ENCODE measurements around the gene GPR55. TPM values are rescaled to one million over a fixed set of nuclear protein-coding genes. Genes with fewer than 3 reads are reported as not detected.
A peak's percentile ranks its signal among the peaks of the same experiment; 100 is the strongest.

GPR55 gene
- total RNA-seq, 2 experiments from 2014 or later, result 3.6 to 4.0 TPM

GRCh38 chr2:230906471-230907230, 18.4 kb downstream of the GPR55 start:
- Mint-ChIP-seq H3K4me1 (peaks cover 72% of the 10 kb centered on the region), H3K27ac (peak overlapping the region; percentile 81), H3K9me3 (ENCODE audit: low read depth) (no peaks in the 10 kb centered on the region), H3K4me3 (peak overlapping the region; percentile 67), H3K27me3 (peaks cover 11% of the 10 kb centered on the region), H3K36me3 (ENCODE audit: low read depth) (peaks cover 23% of the 10 kb centered on the region)
- ChIA-PET CTCF (interaction anchor here (0.8 to 12.2 kb wide), 8 partner anchors 9 to 180 kb away, joined by 3 to 186 read pairs (median 5); partner anchors contain the start of gene GPR55), POLR2A (interaction anchor here (1.9 kb wide), 1 partner anchor 79 kb away, joined by 16 read pairs; no protein-coding TSS in a partner anchor)
- ATAC-seq (no peak), DNase-seq (no peak)
- intact Hi-C loops (cut with DNase I, micrococcal nuclease), result loop anchor here in 1 of 2 experiments (5.0 kb wide), 1 partner anchor 36 kb away; no protein-coding TSS in a partner anchor

DNA sequence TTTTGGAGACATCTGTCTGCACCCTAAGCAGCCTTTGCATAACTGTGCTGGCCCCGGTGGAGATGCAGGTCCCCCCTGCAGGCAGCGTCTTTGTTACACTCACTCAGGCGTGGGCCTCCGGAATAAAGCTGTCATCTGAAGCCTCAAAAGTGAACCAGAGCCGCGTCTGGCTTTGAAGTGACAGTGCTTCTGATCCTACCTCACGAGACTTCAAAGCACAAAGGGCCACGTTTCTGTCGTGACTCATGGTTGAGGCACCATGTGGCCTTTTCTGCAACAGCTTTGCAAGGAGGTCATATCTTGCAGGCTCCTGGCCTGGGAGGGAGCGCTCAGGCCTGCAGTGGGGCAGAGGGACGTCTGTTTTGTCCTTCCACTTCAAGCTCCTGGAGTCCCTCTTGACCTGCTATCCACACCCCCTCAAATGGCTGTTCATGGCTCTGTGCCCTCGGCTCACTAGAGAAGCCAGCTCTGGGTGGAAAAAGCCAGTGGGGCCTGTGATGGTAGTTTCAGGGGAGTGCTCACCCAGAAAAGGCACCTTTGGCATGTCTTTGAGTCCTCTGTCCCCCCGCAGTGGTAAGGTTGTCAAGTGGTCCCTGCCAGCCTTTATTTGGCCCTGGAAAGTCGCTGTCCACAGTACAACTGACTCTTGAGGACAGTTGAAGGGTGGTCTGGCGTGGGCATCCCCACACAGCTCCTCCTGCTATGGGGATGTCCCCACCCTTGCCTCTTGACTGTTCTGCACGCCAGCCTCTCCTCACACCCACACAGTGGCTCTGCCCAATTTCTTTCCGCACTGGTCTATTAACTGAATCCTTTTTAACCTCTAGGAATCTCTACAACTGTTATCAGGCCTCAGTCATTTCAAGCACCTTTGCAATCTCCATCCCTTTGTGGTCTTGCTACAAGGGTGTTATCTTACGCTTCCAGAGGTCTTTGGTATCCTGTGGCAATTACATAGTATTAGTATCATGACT, 19.3 kb downstream of the GPR55 start:
- H3K4me1 Mint-ChIP-seq, result peaks cover 67% of the 10 kb centered on the region
- intact Hi-C loops (cut with DNase I, micrococcal nuclease), result loop anchor here (1.0 to 5.0 kb wide), 8 partner anchors 14 to 147 kb away; partner anchors contain the start of gene ITM2C (in 1 of the 2)
- ATAC-seq (peak; percentile 84), DNase-seq (peak; percentile 95)
- H3K4me3 Mint-ChIP-seq, result peak overlapping the region; percentile 67
- peaks cover 14% of the 10 kb centered on the region for H3K27me3 Mint-ChIP-seq
- POLR2A ChIA-PET, result interaction anchor here (0.6 to 2.5 kb wide), 5 partner anchors 19 to 244 kb away, joined by 3 to 16 read pairs (median 7); partner anchors contain the start of gene GPR55
- H3K9me3 Mint-ChIP-seq (ENCODE audit: low read depth), result no peaks in the 10 kb centered on the region
- H3K27ac Mint-ChIP-seq, result peak overlapping the region; percentile 81
- peaks cover 22% of the 10 kb centered on the region for H3K36me3 Mint-ChIP-seq (ENCODE audit: low read depth)
- CTCF ChIA-PET, result interaction anchor here (0.6 to 12.2 kb wide), 12 partner anchors 10 to 147 kb away, joined by 3 to 186 read pairs (median 4); no protein-coding TSS in a partner anchor

- H3K4me3 Mint-ChIP-seq, result peak overlapping the region; percentile 67
Observed at GRCh38 chr2:230904856-230905447, 20.1 kb downstream of the GPR55 start.

GRCh38 chr2:230903231-230904150, 21.6 kb downstream of the GPR55 start:
- DNase-seq (no peak), ATAC-seq (no peak)
- Mint-ChIP-seq H3K27me3 (peaks cover 10% of the 10 kb centered on the region), H3K4me1 (peaks cover 65% of the 10 kb centered on the region), H3K9me3 (ENCODE audit: low read depth) (no peaks in the 10 kb centered on the region), H3K27ac (no peak overlapping the region), H3K4me3 (no peak overlapping the region), H3K36me3 (ENCODE audit: low read depth) (peaks cover 7% of the 10 kb centered on the region)
- CTCF ChIA-PET, result interaction anchor here (0.7 to 12.2 kb wide), 16 partner anchors 9 to 89 kb away, joined by 3 to 186 read pairs (median 3); partner anchors contain the start of gene GPR55
- POLR2A ChIA-PET, result interaction anchor here (0.5 to 2.5 kb wide), 2 partner anchors 21 to 54 kb away, joined by 3 to 12 read pairs; partner anchors contain the start of gene GPR55
- intact Hi-C loops (cut with DNase I, micrococcal nuclease), result loop anchor here (1.0 to 5.0 kb wide), 7 partner anchors 37 to 149 kb away; partner anchors contain the start of gene ITM2C (in 1 of the 2)

More at GRCh38 chr2:230904856-230905447, 20.1 kb downstream of the GPR55 start:
- ATAC-seq (no peak), DNase-seq (no peak)
- Mint-ChIP-seq H3K9me3 (ENCODE audit: low read depth) (no peaks in the 10 kb centered on the region), H3K36me3 (ENCODE audit: low read depth) (peaks cover 15% of the 10 kb centered on the region), H3K27ac (no peak overlapping the region), H3K27me3 (peaks cover 14% of the 10 kb centered on the region), H3K4me1 (peaks cover 67% of the 10 kb centered on the region)
- ChIA-PET POLR2A (interaction anchor here (0.6 to 2.5 kb wide), 3 partner anchors 20 to 243 kb away, joined by 7 to 16 read pairs (median 12); partner anchors contain the start of gene GPR55), CTCF (interaction anchor here (0.6 to 12.2 kb wide), 15 partner anchors 11 to 148 kb away, joined by 3 to 186 read pairs (median 3); no protein-coding TSS in a partner anchor)
- intact Hi-C loops (cut with DNase I, micrococcal nuclease), result loop anchor here (1.0 to 5.0 kb wide), 10 partner anchors 14 to 148 kb away; partner anchors contain the start of gene ITM2C (in 1 of the 2)

- H3K27me3 Mint-ChIP-seq, result peaks cover 12% of the 10 kb centered on the region
- H3K27ac Mint-ChIP-seq, result no peak overlapping the region
- CTCF ChIA-PET, result interaction anchor here (0.6 to 12.2 kb wide), 23 partner anchors 10 to 1880 kb away, joined by 3 to 186 read pairs (median 3); partner anchors contain the start of gene GPR55
- no peak overlapping the region for H3K4me3 Mint-ChIP-seq
- peaks cover 56% of the 10 kb centered on the region for H3K4me1 Mint-ChIP-seq
- H3K9me3 Mint-ChIP-seq (ENCODE audit: low read depth), result no peaks in the 10 kb centered on the region
- intact Hi-C loops (cut with DNase I, micrococcal nuclease), result loop anchor here (1.0 to 5.0 kb wide), 4 partner anchors 78 to 154 kb away; partner anchors contain the start of gene PSMD1 (in 1 of the 2)
- peaks cover 3% of the 10 kb centered on the region for H3K36me3 Mint-ChIP-seq (ENCODE audit: low read depth)
- peak; percentile 81 for DNase-seq
- POLR2A ChIA-PET, result interaction anchor here (0.5 to 0.8 kb wide), 2 partner anchors 55 to 84 kb away, joined by 3 read pairs; no protein-coding TSS in a partner anchor
- peak; percentile 43 for ATAC-seq
Observed at GRCh38 chr2:230902180-230902899, 22.7 kb downstream of the GPR55 start.

DNA sequence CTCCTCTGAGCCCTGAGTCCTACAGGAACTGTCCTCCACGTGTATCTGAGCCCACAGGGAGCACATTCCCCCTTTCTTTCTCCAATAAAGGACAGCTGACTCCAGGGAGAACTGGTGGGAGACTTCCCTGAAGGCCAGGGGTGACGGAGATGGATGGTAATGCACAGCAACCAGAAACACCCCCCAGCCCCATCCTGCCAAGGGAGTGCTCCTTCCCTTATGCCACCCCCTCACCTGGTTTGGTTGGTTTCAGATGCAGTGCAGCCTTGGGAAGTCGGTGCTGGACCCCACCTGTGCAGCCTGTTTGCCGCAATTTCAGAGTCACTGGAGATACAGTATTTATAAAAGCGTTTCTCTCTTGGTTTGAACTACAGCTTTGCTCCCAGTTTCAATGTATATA, 24.0 kb downstream of the GPR55 start:
- peaks cover 48% of the 10 kb centered on the region for H3K4me1 Mint-ChIP-seq
- no peaks in the 10 kb centered on the region for H3K9me3 Mint-ChIP-seq (ENCODE audit: low read depth)
- H3K36me3 Mint-ChIP-seq (ENCODE audit: low read depth), result no peaks in the 10 kb centered on the region
- peaks cover 12% of the 10 kb centered on the region for H3K27me3 Mint-ChIP-seq
- ATAC-seq, result no peak
- no peak overlapping the region for H3K4me3 Mint-ChIP-seq
- POLR2A ChIA-PET, result no interaction called here
- intact Hi-C loops (cut with DNase I, micrococcal nuclease), result loop anchor here in 1 of 2 experiments (5.0 kb wide), 1 partner anchor 79 kb away; no protein-coding TSS in a partner anchor
- no peak overlapping the region for H3K27ac Mint-ChIP-seq
- CTCF ChIA-PET, result interaction anchor here (0.6 to 12.2 kb wide), 10 partner anchors 10 to 615 kb away, joined by 3 to 186 read pairs (median 4); no protein-coding TSS in a partner anchor
- no peak for DNase-seq

DNA sequence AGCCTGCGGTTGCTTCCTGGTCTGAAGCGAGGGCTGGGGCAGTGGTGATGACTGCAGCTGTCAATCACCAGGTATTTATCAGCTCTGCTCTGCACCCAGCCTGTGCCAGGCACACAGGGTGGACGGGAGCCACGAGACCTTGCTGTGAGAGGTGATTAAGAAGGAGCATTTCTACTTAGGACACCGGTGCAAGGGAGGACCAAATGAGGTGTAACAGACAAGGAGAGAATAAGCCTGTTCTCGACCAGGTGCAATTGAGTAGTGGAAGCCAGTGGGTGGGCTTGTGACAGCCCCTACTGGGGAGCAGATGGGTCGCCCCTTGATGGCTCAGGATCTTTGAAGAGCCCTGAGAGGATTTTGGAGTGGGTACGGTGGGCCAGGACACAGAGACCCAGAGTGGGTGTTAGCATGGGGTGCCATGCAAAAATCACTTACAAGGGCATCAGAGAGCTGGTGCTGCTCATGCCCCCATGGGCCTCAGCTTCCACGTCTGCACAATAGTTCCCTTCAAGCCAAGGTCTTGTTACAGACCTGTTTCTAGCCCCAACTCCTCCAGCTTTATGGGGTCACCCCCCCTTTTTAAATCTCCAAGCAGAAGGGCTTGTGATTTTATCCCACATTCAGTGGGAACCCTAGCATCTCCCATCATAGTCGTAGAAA, 24.6 kb downstream of the GPR55 start:
- ChIA-PET CTCF (interaction anchor here (0.5 to 12.2 kb wide), 8 partner anchors 24 to 615 kb away, joined by 3 to 186 read pairs (median 4); no protein-coding TSS in a partner anchor), POLR2A (no interaction called here)
- ATAC-seq (no peak), DNase-seq (no peak)
- intact Hi-C loops (cut with DNase I, micrococcal nuclease), result loop anchor here in 1 of 2 experiments (5.0 kb wide), 1 partner anchor 78 kb away; no protein-coding TSS in a partner anchor
- peaks cover 44% of the 10 kb centered on the region for H3K4me1 Mint-ChIP-seq
- H3K36me3 Mint-ChIP-seq (ENCODE audit: low read depth), result no peaks in the 10 kb centered on the region
- no peaks in the 10 kb centered on the region for H3K9me3 Mint-ChIP-seq (ENCODE audit: low read depth)
- H3K4me3 Mint-ChIP-seq, result no peak overlapping the region
- H3K27me3 Mint-ChIP-seq, result peaks cover 12% of the 10 kb centered on the region
- H3K27ac Mint-ChIP-seq, result no peak overlapping the region

GRCh38 chr2:230899786-230900185, 25.3 kb downstream of the GPR55 start:
- ATAC-seq (peak; percentile 85), DNase-seq (peak; percentile 82)
- intact Hi-C loops (cut with DNase I, micrococcal nuclease), result loop anchor here (5.0 to 10.0 kb wide), 2 partner anchors 77 to 385 kb away; no protein-coding TSS in a partner anchor
- ChIA-PET CTCF (interaction anchor here (12.2 kb wide), 1 partner anchor 87 kb away, joined by 186 read pairs; no protein-coding TSS in a partner anchor), POLR2A (no interaction called here)
- H3K27ac Mint-ChIP-seq, result peak overlapping the region; percentile 42
- no peak overlapping the region for H3K4me3 Mint-ChIP-seq
- H3K4me1 Mint-ChIP-seq, result peaks cover 37% of the 10 kb centered on the region
- no peaks in the 10 kb centered on the region for H3K36me3 Mint-ChIP-seq (ENCODE audit: low read depth)
- no peaks in the 10 kb centered on the region for H3K9me3 Mint-ChIP-seq (ENCODE audit: low read depth)
- peaks cover 12% of the 10 kb centered on the region for H3K27me3 Mint-ChIP-seq

All from activated CD4-positive, alpha-beta T cell treated with anti-CD3 and anti-CD28 coated beads for 36 hours (primary cell).